Measurements from ENCODE around the gene HLCS. TPM values are rescaled to one million over a fixed set of nuclear protein-coding genes. Genes with fewer than 3 reads are reported as not detected.

The HLCS gene
- total RNA-seq, 1 donor from 2014 or later = 14.5 TPM

DNA sequence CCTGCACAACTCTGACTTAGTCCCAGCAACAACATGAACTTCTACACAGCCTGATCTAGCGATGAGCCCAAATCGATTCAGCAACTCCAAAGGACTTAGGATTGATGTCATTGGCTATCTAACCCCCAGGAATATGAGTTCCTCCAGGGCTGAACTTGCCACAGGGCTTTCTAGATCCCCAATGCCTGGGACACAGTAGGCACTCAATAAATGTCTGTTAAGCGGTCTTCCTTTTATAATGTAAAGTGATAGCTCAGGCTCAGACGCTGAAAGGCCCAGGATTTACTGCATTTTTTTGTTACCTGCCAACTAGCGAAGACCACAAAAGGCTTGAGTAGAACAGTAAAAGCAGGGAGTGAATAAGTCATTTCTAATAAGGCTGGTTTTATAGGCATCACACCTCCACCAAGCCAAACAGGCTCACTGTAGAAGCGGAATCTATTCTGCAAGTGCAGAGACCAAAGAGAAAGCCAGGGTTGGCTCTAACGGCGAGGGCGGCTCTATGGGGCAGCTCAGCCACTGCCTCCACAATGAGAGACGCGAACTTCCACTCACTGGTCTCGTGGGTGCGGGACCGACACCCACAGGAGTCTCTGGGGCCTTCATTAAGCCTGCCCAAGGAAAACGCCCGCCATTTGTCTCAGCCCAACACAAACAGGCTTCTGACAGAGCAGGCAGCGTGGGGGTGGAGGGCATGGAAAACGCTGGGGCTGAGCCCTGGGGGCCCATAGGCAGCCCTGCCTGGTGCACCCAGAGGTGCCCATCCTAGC is 52.0 kb downstream of the HLCS start:
- DNase-seq = no peak

DNA sequence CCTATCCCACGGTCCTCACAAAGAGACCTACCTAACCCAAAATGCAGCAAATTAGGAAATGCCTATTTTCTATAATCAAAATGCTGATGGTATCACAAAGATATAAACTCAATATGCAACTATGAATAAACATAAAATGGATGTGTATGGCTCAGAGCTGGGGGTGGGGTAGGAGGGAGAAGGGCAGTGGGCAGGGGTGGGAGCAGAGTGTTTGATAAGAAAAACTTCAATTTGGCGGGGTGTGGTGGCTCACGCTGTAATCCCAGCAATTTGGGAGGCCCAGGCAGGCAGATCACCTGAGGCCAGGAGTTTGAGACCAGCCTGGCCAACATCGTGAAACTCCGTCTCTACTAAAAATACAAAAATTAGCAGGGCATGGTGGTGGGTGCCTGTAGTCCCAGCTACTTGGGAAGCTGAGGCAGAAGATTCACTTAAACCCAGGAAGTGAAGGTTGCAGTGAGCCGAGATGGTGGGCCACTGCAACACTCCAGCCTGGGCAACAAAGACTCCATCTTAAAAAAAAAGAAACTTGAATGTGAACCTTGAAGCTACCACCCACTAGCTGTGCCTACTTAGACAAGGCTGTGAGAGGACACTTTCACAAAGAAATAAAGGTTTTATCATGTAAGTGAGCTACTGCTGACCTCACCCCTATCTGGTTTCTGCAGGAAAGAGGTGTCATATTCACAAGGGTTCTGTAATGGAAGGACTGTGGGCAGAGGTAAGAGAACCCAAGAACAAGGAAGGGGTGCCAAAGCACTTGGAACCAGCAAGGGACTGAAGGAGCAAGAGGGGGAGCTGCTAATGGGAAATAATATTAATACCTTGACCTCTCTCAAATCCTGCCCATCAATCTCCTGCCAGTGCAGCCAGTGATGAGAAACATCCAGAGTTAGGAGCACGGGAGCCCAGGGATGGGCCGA is 53.0 kb downstream of the HLCS start:
- no peak for DNase-seq

DNA sequence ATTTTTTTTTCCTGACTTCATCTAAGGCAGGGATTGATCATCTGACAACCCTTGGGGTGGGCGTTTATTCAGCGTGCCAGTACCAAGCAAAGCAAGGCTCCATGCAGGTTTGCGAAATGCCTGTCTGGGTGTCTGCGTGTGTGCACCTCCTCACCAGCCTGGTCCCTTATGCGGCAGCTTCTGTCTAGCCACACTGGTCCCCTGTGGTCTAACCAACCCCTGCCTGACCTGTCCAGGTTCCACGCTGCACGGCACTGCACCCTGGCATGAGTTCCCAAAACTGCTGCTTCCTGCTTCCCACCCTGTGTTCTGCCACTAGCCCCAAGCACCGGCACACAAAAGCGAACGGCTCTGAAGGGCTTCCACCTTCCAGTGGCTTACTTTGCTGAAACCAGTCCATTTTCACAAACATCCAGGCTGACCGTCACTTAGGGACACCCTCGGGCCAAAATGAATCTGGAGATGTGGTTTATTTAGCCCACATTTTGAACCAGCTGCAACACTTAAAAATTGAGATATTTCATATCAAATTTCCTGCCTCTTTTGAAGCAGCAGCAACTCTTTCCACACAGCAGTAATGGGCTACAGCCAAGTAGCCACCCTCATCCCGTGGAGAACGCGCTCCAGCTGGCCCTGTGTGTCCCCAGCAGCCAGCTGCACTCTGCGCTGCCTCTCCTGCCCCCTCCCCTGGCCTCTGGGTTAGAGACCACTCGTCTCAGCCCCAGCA is 55.7 kb downstream of the HLCS start:
- DNase-seq = no peak

DNA sequence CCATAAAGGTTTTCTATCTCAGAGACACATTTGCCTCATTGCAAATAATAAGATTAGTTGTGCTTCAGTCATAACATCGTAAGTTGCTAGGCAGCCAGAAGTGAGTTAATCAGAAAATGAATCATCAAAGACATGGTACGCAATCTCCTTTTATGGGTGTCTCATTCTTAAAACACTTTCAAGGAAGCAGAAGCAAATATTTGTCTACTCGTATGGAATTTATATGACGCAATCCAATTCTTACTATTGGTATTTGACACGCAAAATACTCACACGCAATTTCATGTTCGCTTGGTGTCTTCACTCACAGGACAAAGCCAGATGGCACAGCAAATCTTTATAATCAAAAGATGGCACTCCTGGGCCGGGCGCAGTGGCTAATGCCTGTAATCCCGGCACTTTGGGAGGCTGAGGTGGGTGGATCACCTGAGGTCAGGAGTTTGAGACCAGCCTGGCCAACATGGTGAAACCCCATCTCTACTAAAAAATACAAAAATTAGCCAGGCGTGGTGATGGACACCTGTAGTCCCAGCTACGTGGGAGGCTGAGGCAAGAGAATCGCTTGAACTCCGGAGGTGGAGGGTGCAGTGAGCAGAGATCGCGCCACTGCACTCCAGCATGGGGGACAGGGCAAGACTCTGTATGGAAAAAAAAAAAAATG is 56.4 kb downstream of the HLCS start:
- DNase-seq = no peak

DNA sequence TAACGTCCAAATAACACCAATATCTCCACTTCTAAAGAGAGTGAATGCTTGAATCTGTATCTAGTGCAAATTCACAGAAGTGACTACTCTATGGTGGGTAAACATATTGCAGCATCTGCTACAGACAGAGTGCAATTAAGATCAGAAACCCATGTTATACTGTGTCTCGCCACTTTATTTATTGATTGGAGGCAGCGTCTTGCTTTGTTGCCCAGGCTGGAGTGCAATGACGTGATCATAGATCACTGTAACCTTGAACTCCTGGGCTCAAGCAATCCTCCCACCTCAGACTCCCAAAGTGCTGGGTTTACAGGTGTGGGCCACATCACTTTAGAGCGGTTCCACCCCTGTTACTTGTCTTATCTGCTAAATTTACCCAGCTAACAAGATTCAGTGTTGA is 57.0 kb downstream of the HLCS start:
- DNase-seq = no peak

DNA sequence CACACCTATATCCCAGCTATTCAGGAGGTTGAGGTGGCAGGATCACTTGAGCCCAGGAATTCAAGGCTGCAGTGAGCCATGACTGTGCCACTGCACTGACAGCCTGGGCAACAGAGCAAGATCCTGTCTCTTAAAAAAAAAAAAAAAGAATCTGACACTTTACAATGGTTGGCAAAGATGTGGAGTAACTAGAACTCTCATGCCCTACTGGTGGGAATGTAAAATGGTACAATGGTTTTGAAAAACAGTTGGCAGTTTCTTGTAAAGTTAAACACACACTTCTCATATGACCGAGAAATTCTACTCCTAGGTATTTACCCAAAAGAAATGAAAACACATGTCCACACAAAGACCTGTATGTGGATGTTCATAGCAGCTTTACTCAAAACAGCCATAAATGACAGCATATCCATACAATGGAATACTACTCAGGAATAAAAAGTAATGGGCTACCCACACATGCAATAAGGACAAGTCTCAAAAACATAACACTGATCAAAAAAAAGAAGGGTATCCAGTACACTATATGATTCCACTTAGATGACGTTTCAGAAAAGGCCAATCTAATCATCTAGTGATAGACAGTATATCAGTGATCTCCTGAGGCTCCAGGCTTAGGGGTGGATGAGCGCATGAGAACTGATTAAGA is 58.1 kb downstream of the HLCS start:
- no peak for DNase-seq

DNA sequence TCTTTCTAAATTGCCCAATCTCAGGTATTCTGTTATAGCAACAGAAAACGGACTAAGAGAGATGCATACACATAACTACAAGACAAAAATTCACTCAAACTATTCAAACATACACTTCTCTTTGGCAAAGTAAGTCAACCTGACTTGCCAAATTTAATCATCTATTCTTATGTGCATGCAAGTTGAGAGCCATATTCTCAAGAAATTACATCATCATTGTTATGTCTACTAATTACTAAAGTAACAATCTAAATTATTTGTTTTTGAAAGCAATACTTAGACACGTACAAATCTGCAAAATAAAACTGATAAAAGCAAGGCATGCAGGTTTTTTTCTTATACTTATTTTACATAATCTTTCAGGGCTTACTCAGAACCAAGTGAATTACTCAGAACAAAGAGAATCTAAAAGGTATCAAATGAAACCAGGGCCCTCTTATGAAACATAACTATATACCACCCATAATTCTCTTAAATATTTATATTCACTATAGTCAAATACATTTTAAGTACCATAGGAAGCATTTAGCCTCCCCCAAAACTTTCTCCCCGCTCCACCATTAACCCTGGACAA is 62.3 kb downstream of the HLCS start:
- DNase-seq = no peak

DNA sequence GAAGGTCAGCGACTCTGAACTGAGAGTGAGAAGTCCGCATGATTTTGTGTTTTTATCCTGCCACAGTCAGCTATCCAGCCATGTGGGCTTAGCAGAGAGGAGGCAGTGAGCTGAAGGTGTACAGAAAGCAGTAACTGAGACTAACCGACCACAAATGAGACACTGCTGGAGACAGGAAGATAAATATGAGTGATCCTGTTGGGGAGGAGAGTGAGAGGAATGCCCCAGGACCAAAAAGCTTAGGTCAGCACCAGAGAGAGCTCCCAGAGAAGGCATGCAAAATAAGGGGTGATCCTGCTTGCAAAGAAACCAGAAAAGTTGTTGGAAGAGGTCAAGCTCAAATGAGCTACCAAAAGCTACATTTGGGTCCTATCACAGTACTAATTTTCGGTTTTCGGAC is 63.7 kb downstream of the HLCS start:
- DNase-seq = no peak

DNA sequence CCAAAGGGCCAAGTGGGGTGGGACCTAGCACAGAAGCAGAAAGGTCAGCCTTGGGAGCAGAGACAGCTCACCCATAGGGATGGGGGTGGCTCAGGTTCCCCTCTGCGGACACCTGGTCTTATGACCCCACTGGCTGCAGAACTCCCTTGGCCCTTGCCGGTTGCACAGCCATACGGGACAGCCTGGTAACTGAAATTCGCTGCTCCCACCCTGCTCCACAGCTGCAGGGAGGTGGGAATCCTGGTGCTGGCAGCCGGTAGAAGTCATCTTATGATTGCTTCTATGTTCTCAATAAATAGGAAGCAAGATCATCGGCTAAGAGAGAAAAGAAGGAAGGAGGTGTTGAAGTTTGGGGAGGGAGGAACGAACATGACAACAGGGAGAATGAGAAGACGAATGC is 64.1 kb downstream of the HLCS start:
- no peak for DNase-seq

DNA sequence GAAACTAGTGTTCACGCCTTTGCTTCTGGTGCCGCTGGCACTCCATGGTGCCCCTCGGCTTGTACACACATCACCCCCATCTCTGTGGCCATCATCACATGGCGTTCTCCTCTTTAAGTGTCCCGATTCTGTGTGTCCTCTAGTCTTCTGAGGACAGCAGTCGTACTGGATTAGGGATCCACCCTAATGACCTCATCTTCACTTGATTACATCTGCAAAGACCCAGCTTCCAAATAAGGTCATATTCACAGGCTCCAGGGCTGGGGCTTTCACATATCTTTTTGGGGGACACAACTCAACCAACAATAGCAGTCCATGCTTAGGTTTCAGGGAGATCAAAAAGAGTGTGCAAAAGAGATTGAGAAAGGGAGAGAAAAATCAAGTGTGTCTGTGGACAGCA is 64.9 kb downstream of the HLCS start:
- no peak for DNase-seq

DNA sequence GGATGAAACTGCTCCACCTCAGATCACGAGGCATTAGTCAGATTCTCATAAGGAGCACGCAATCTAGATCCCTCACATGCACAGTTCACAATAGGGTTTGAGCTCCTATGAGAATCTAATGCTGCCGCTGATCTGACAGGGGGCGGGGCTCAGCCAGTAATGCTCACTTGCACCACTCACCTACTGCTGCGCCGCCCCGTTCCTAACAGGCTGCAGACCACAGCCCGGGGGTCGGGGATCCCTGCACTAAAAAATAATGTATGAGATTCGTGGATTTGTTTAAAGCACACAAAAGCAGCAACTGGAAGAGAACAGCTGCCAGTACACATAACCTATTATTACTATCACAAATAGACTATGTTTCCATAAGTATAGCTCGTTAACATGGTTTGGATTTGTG is 72.9 kb downstream of the HLCS start:
- no peak for DNase-seq

DNA sequence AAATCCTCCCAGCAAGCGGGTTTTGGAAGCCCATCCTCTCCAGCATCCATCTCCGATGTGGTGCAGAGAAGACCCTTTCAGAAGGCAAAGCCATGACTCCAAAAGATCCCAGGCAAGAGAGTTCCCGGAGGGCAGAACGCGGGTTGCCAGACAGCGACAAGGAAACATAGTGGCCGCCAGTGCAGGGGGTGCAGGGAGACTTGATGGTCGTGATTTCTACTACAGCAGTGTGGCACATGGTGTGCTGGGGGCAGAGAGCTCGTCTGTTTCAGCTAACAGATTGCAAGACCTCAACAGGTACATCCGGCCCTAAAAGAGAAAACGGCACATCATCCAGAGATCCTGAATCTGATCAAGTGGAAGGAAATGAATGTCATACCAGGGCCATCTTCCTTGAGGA is 74.3 kb downstream of the HLCS start:
- DNase-seq = no peak

DNA sequence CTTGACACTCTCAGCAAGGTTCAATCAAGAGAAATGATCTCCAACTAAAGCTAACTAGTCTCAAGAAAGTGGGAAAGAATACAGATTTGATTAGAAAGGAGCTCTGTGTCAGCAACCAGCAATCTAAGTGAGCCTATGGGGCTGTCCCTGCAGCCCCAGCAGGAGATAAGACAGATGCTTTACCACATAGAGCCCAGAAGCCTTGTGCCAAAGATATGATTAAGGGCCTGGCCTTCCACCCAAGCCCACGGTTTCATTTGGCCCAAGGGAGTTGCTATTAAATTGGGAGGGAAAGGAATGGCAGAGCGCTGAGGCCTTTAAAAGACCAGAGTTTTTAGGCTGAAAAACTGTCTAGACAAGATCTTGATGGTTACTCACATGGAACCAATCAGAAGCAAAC is 74.8 kb downstream of the HLCS start:
- DNase-seq = no peak

DNA sequence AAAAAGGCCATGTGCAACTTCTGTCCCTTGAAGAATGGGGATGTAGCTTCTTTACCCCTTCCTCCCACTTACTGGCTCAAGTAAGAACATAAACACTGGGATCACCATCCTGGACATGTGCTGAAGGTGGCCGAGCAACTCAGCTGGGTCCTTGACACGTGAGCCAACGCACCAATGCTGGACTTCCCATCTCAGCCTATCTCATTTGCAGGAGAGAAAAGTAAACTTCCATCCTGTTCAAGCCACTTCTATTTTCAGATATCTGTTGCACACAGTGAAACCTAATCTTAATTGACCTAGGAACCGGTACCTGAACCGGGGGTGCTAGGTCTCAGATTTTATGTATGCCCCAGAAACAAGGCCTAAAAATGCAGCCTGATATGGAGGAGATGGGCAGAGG is 75.3 kb downstream of the HLCS start:
- no peak for DNase-seq

DNA sequence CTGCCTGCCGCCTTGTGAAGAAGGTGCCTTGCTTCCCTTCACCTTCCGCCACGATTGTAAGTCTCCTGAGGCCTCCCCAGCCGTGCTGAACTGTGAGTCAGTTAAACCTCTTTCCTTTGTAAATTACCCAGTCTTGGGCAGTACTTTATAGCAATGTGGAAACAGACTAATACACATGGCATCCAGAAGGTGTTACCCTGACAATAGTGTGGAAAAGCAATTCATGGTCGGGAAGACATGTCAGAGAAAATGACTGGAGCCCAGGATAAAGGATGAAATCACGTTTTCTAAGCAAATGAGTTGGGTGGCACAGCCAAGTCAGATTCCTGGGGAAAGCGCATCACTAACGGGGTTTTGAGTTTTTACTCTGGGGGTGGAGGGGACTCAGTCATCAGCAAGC is 76.4 kb downstream of the HLCS start:
- no peak for DNase-seq

DNA sequence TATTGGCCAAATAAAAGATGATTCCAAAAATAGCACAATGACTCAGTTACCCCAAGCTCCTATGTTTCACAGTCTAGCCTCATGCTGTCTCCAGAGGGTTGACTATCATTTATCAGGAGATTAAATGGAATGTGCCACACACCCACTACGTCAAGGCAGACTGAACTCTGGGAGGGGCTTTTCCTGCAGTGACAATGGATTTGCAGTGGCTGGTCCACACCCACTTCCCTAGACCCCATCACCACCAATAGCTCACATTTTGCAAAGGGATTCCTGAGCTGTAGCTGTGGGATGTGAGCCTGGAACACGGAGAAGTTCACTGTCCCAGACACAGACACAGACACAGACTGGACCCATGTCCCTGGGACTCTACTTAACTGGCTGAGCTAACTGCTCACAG is 77.1 kb downstream of the HLCS start:
- no peak for DNase-seq

DNA sequence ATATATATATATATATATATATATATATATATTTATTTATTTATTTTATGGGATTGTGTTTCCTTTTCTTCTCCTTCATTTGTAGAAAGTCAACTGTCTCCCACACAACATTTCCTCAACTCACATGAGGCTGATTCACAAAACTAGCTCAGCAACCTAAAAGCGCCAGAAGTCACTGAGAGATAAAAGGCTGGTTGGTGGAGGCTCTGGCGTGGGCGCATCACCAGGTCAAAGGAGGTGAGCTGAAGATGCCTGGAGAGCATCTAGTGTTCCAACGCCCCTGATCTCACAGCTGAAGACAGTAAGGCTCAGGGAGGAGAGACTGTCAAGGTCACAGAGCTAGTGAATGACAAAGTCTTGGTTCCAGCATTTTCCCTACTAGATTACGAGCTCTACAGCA is 78.0 kb downstream of the HLCS start:
- DNase-seq = no peak

DNA sequence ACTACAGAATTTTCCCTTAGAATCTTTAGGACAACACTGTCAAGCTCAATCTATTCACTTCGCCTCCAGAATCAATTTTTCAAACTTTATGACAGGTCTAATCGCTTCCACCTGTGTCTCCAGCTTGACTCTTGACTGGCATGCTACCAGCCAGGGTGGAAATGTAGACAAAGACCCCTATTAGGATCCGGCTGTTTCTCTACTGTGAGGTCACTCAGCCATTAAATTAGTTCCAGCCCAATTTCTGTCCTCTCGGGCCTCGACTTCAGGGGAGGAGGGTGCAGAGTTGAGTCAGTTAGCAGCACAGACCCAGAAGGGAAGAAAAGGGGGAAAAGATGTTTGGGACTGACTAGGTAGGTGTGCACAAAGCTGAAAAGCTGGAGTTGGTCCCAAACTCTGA is 78.5 kb downstream of the HLCS start:
- no peak for DNase-seq

DNA sequence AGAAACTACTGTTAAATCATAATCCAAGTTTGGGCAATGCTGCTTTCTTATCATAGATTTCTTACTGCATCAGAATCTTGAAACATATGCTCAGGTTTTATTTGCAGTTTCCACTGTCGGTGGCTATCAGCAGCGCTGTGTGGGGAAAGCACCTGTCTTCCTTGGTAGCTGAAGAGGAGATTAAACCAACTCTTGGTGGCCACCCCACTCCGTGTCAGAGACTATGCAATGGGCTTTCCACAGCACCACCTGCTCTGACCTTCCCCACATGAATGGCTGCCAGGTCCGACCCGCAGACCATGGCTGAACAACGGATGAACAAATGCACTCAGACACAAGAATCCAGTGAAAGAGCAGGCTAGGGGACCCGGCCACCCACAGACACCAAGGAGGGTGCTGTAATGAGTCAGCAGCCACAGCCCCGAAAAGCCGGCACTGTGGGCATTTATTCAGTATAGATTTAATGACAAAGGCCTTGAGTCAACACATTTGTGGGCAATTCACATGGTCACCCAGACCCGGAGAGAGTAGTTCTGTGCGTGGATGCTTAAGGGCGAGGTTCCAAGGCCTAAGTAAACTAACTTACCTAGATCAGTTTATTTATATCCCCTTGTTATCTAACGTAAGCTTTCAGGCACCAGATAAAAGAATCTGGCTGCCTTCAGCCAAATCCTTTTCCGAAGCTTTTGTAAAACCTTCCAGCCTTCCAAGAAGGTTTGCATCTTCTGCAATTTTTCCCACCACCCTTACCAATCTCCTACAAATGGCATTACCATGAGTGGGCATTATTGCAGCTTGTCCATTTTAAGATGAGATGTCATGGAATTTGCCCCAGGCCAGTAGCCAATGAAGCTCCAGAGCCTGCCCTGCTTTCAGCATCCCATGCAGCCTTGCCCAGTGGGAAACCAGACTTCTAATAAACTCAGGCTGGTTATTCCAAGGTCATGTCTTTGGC is 82.7 kb downstream of the HLCS start:
- no peak for DNase-seq

DNA sequence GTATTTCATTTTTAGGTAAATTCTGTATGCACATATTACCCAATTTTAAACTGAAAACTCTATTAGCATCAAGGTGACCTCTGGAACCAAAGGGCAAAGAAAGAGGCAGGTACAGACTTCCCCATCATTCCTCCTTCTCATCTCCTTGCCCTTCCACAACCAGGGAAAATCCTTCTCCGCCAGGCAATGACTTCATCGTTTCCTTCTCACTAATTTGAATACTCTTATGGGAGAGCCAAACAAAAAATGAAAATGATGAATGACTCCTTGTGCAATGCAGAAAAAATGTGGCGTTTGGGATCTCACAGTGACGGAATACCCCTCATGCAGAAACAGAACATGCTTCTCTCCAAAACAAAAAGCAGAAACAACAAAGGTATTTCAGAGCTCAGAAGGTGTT is 83.7 kb downstream of the HLCS start:
- no peak for DNase-seq

Data from skin of body (tissue), 2 donors.